ENCODE results near the gene TNFRSF9.

The TNFRSF9 gene

DNA sequence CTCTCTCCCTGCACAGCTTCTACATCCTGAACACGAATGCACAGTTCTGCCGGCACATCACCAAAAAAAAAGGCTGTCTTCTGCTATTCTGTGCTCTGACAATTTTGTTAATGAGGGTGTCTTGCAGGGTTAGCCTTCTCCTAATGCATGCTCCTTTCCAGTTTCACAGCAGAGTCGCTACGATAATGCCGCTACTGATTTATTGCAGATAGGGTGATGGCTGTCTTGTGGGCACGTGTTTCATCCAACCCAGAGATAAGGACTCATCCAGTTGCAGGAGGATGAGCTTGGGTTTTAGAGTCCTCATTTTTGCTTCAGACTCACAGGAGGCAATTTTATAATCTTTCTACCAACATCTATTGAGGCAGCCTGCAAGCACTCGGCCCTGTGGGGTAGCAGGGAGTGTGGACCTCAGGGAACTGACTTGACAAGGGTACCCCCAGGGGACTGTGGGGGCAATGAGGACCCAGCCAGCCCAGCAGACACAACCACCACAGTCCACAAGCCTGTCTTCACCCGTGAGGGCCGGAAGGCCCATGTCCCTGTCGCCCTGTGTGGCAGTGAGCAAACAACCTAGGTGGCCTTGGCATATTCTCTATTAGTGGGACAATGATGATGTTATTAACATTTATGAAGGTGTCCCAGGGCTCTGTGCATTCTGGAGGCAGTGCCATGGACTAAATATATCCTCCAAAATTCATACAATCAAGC, 72.4 kb downstream of the TNFRSF9 start:
- DNase-seq, result no peak

DNA sequence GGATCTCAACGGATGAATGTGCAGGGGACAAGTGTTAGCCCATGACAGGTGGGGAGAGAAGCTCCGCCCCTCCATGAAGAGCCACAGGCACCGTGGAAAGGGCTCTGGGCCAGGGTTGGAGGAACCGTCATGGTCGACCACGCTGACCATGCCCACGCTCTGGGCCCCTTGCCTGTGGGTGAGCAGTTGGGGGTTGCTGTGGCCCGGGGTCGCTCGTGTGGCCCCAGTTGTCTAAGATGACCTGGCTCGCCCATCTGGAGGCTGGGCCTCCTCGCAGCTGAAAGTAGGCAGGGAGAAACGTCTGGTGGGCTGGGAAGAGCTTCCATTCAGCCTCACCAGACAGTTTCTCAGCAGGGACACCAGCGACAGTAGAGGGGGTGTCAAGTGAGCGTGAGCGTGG, 74.7 kb downstream of the TNFRSF9 start:
- no peak for DNase-seq

Measured in activated naive CD4-positive, alpha-beta T cell treated with anti-CD3 and anti-CD28 coated beads, Interleukin-2, amount 50 U/mL, for 16 hours (primary cell).